HG03521 (cell line): ENCODE measurements around the gene ERVK3-1.
"Not testable (repeated sequence)": the region's sequence is repeated elsewhere in the genome, so short reads cannot be mapped to it uniquely, and the experiment has no call there.

Experiments
- ATAC-seq: cut with Tn5 transposase; IDR thresholded peaks from one replicate; pipeline ENCODE4 v1.9.1; 2021; ENCODE audit warnings: mild to moderate bottlenecking, moderate library complexity; ENCODE audit not compliant: unreplicated experiment

ERVK3-1 gene

GRCh38 chr19:58304255-58304654 is 922 bp upstream of the ERVK3-1 start:
- no peak for ATAC-seq

GRCh38 chr19:58304748-58305064 is 471 bp upstream of the ERVK3-1 start:
- no peak for ATAC-seq

GRCh38 chr19:58305932-58306323 is 751 bp downstream of the ERVK3-1 start:
- ATAC-seq: no peak

GRCh38 chr19:58307736-58308135 is 2.6 kb downstream of the ERVK3-1 start:
- ATAC-seq: no peak

- ATAC-seq: not testable (repeated sequence)
Measured at GRCh38 chr19:58310685-58311084, 5.5 kb downstream of the ERVK3-1 start.

GRCh38 chr19:58311345-58311865 is 6.2 kb downstream of the ERVK3-1 start:
- ATAC-seq: no peak

- ATAC-seq: no peak
Measured at GRCh38 chr19:58315580-58315979, 10.4 kb downstream of the ERVK3-1 start.

GRCh38 chr19:58317476-58318072 is 12.4 kb downstream of the ERVK3-1 start:
- ATAC-seq: no peak

GRCh38 chr19:58318297-58318696 is 13.1 kb downstream of the ERVK3-1 start:
- ATAC-seq: no peak

GRCh38 chr19:58319241-58319640 is 14.1 kb downstream of the ERVK3-1 start:
- ATAC-seq: no peak

GRCh38 chr19:58325311-58326022 is 20.3 kb downstream of the ERVK3-1 start:
- ATAC-seq: no peak

GRCh38 chr19:58326501-58326913 is 21.3 kb downstream of the ERVK3-1 start:
- ATAC-seq: no peak

GRCh38 chr19:58326914-58327726 is 21.9 kb downstream of the ERVK3-1 start, which contains the start of gene ZSCAN22:
Gene ZSCAN22 (plus strand): TSS chr19:58326994. CDS start chr19:58334803, 7,809 bp downstream.
- ATAC-seq: peak; percentile 78

- ATAC-seq: no peak
Measured at GRCh38 chr19:58328999-58329398, 23.8 kb downstream of the ERVK3-1 start.

- ATAC-seq: no peak
Measured at GRCh38 chr19:58330458-58330857, 25.3 kb downstream of the ERVK3-1 start.

- no peak for ATAC-seq
Measured at GRCh38 chr19:58332697-58333096, 27.5 kb downstream of the ERVK3-1 start.

- no peak for ATAC-seq
Measured at GRCh38 chr19:58334691-58335249, 29.6 kb downstream of the ERVK3-1 start.

GRCh38 chr19:58335630-58336029 is 30.5 kb downstream of the ERVK3-1 start:
- no peak for ATAC-seq

GRCh38 chr19:58336216-58336615 is 31.0 kb downstream of the ERVK3-1 start:
- no peak for ATAC-seq

GRCh38 chr19:58336820-58337219 is 31.6 kb downstream of the ERVK3-1 start:
- ATAC-seq: no peak

- ATAC-seq: no peak
Measured at GRCh38 chr19:58338336-58338735, 33.2 kb downstream of the ERVK3-1 start.
